BE2C (cell line): ENCODE measurements around the gene TSPAN18.

Source experiments
- DNase-seq: peaks from one replicate; pipeline ENCODE4 v3.0.0-alpha.2; 2020
- H3K27me3 ChIP-seq: fragments of 250-450 bp; sonication (Bioruptor Pico); 2 replicates; pipeline ENCODE4 v1.5.1; 2020; ENCODE audit warnings: mild to moderate bottlenecking
- H3K36me3 ChIP-seq: fragments of 250-450 bp; sonication (Bioruptor Pico); 2 replicates; pipeline ENCODE4 v1.5.1; 2020; ENCODE audit warnings: mild to moderate bottlenecking
- H3K4me1 ChIP-seq: fragments of 250-450 bp; sonication (Bioruptor Pico); 2 replicates; pipeline ENCODE4 v1.5.1; 2020
- H3K4me3 ChIP-seq: 2 replicates; pipeline ENCODE4 v1.5.1; 2011; ENCODE audit warnings: low read depth, low read length
- H3K9me3 ChIP-seq: fragments of 250-450 bp; sonication (Bioruptor Pico); 2 replicates; pipeline ENCODE4 v1.5.1; 2020
- CTCF ChIP-seq: IDR thresholded peaks from 2 replicates; pipeline ENCODE4 v1.5.1; 2012; ENCODE audit warnings: mild to moderate bottlenecking, low read depth, low read length

Gene TSPAN18

GRCh38 chr11:44689265-44689664, 37.5 kb upstream of the TSPAN18 start:
- H3K27me3 ChIP-seq = no peaks in the 10 kb centered on the region
- no peaks in the 10 kb centered on the region for H3K9me3 ChIP-seq
- H3K36me3 ChIP-seq = no peaks in the 10 kb centered on the region
- peaks cover 5% of the 10 kb centered on the region for H3K4me1 ChIP-seq
- H3K4me3 ChIP-seq = no peak overlapping the region
- DNase-seq = no peak
- no peak for TF ChIP-seq CTCF

GRCh38 chr11:44690651-44691050, 36.1 kb upstream of the TSPAN18 start:
- no peak for TF ChIP-seq CTCF
- peaks cover 11% of the 10 kb centered on the region for H3K4me1 ChIP-seq

GRCh38 chr11:44692460-44692859, 34.3 kb upstream of the TSPAN18 start:
- TF ChIP-seq CTCF = no peak
- peaks cover 11% of the 10 kb centered on the region for H3K4me1 ChIP-seq
- no peak overlapping the region for H3K4me3 ChIP-seq
- H3K9me3 ChIP-seq = no peaks in the 10 kb centered on the region
- H3K27me3 ChIP-seq = no peaks in the 10 kb centered on the region
- DNase-seq = no peak
- no peaks in the 10 kb centered on the region for H3K36me3 ChIP-seq

More at GRCh38 chr11:44690651-44691050, 36.1 kb upstream of the TSPAN18 start:
- DNase-seq = no peak
- no peaks in the 10 kb centered on the region for H3K36me3 ChIP-seq
- H3K9me3 ChIP-seq = no peaks in the 10 kb centered on the region
- H3K27me3 ChIP-seq = no peaks in the 10 kb centered on the region
- H3K4me3 ChIP-seq = no peak overlapping the region

GRCh38 chr11:44693654-44694119, 33.1 kb upstream of the TSPAN18 start:
- DNase-seq = peak; percentile 69
- no peaks in the 10 kb centered on the region for H3K36me3 ChIP-seq
- no peak for TF ChIP-seq CTCF
- H3K9me3 ChIP-seq = no peaks in the 10 kb centered on the region
- H3K4me3 ChIP-seq = no peak overlapping the region
- no peaks in the 10 kb centered on the region for H3K27me3 ChIP-seq
- H3K4me1 ChIP-seq = peaks cover 11% of the 10 kb centered on the region

GRCh38 chr11:44694443-44694842, 32.3 kb upstream of the TSPAN18 start:
- H3K4me1 ChIP-seq = peaks cover 11% of the 10 kb centered on the region
- H3K27me3 ChIP-seq = no peaks in the 10 kb centered on the region
- TF ChIP-seq CTCF = no peak
- H3K36me3 ChIP-seq = no peaks in the 10 kb centered on the region
- no peak for DNase-seq
- H3K4me3 ChIP-seq = no peak overlapping the region
- no peaks in the 10 kb centered on the region for H3K9me3 ChIP-seq

- no peaks in the 10 kb centered on the region for H3K36me3 ChIP-seq
- H3K27me3 ChIP-seq = no peaks in the 10 kb centered on the region
- no peak for TF ChIP-seq CTCF
- DNase-seq = no peak
- H3K4me1 ChIP-seq = peaks cover 14% of the 10 kb centered on the region
- no peaks in the 10 kb centered on the region for H3K9me3 ChIP-seq
- no peak overlapping the region for H3K4me3 ChIP-seq
Observed at GRCh38 chr11:44695169-44695833, 31.5 kb upstream of the TSPAN18 start.
